HCT116 (cell line): ENCODE data around the gene USP3. TPM values are rescaled to one million over a fixed set of nuclear protein-coding genes. Genes with fewer than 3 reads are reported as not detected.

ENCODE experiments used
- ATAC-seq: fragments of 200-7000 bp; cut with Tn5 transposase; 2 replicates; pipeline ENCODE4 v1.9.1; 2020; ENCODE audit warnings: mild to moderate bottlenecking, moderate library complexity
- BruUV-seq: library from RNA; stranded (reverse); fragments of 400-500 nt; replicated peaks from 2 replicates; lab custom pipeline; 2021; lab: Mats Ljungman, UMichigan
- CTCF ChIA-PET: fragments of 300-600 bp; sonication (Branson Sonifier 250); formaldehyde crosslinking; loops from one replicate; lab custom pipeline; 2021; ENCODE audit warnings: antibody characterized with exemption; lab: Charles Lee
- POLR2A ChIA-PET: fragments of 300-600, 350-600 bp; sonication (Branson Sonifier 250); formaldehyde crosslinking; loops from one replicate; lab custom pipeline; 2021; ENCODE audit warnings: antibody characterized with exemption; lab: Charles Lee
- RAD21 ChIA-PET, 2 experiments: fragments of 300-600 bp; sonication (Branson Sonifier 250); formaldehyde crosslinking; loops; one replicate each; lab custom pipeline; 2023; ENCODE audit warnings: low total read pairs in 2 of 2; ENCODE audit not compliant: uncharacterized antibody in 2 of 2, unreplicated experiment in 2 of 2, low non-redundant PET in 1 of 2; lab: Charles Lee
- DNase-seq: peaks from one replicate; pipeline ENCODE4 v3.0.0-alpha.2; 2010; ENCODE audit warnings: low read depth, low spot score
- H2AFZ ChIP-seq: fragments of 200-600 bp; shearing (Covaris generic), sonication (generic); 2 replicates; pipeline ENCODE4 v1.6.1; 2017; ENCODE audit warnings: low read depth, mixed run types, mixed read lengths, antibody characterized with exemption, low read length; ENCODE audit not compliant: poor library complexity, severe bottlenecking
- H3K27ac ChIP-seq: 2 replicates; pipeline ENCODE4 v1.5.1; 2012; ENCODE audit warnings: low read depth, low read length
- H3K27me3 ChIP-seq: fragments of 200-600 bp; sonication (generic); 2 replicates; pipeline ENCODE4 v1.6.1; 2016; ENCODE audit warnings: mixed run types, low read length, mixed read lengths; ENCODE audit not compliant: insufficient read depth
- H3K36me3 ChIP-seq, 2 experiments: fragments of 200-500 bp in 1 of 2; fragments of 200-600 bp in 1 of 2; sonication (Bioruptor generic) in 1 of 2; sonication (generic) in 1 of 2; 2 replicates each; pipeline versions ENCODE4 v1.5.1 to v1.6.1; 2014 to 2016; ENCODE audit warnings: low read length in 2 of 2, inconsistent platforms in 1 of 2, mixed read lengths in 1 of 2, mixed run types in 1 of 2; ENCODE audit not compliant: insufficient read depth in 2 of 2, control insufficient read depth in 1 of 2
- H3K4me1 ChIP-seq, 2 experiments: fragments of 200-600 bp in 1 of 2; sonication (generic) in 1 of 2; 2 replicates each; pipeline versions ENCODE4 v1.5.1 to v1.6.1; 2012 to 2017; ENCODE audit warnings: low read length in 2 of 2, inconsistent platforms in 1 of 2, mild to moderate bottlenecking in 1 of 2, mixed read lengths in 1 of 2, mixed run types in 1 of 2, moderate library complexity in 1 of 2; ENCODE audit not compliant: insufficient read depth in 2 of 2, control insufficient read depth in 1 of 2
- H3K4me2 ChIP-seq: fragments of 200-600 bp; sonication (generic); 2 replicates; pipeline ENCODE4 v1.6.1; 2017; ENCODE audit warnings: mixed run types, low read length, mixed read lengths
- H3K4me3 ChIP-seq, 2 experiments: fragments of 200-600 bp in 1 of 2; sonication (generic) in 1 of 2; replicated peaks in 1 of 2; 2 replicates each; pipeline ENCODE4 v1.5.1; 2011 to 2016; ENCODE audit warnings: low read length in 2 of 2, control low read depth in 1 of 2, low read depth in 1 of 2, mild to moderate bottlenecking in 1 of 2, mixed read lengths in 1 of 2, mixed run types in 1 of 2
- H3K79me2 ChIP-seq: fragments of 200-600 bp; sonication (generic); 2 replicates; pipeline ENCODE4 v1.6.1; 2017; ENCODE audit warnings: mild to moderate bottlenecking, mixed run types, low read length, moderate library complexity, mixed read lengths; ENCODE audit not compliant: insufficient read depth
- H3K9ac ChIP-seq: fragments of 200-600 bp; sonication (generic); 2 replicates; pipeline ENCODE4 v1.6.1; 2016; ENCODE audit warnings: low read length, mixed read lengths
- H3K9me2 ChIP-seq: fragments of 200-600 bp; sonication (generic), shearing (Covaris generic); 2 replicates; pipeline ENCODE4 v1.6.1; 2017; ENCODE audit warnings: mixed run types, mild to moderate bottlenecking, moderate library complexity; ENCODE audit not compliant: insufficient read depth
- H3K9me3 ChIP-seq, 2 experiments: fragments of 200-500 bp in 1 of 2; fragments of 200-600 bp in 1 of 2; sonication (Bioruptor generic) in 1 of 2; sonication (generic) in 1 of 2; 2 replicates each; pipeline ENCODE4 v1.6.1; 2014 to 2017; ENCODE audit warnings: low read length in 2 of 2, mixed read lengths in 2 of 2, inconsistent platforms in 1 of 2, low read depth in 1 of 2, mild to moderate bottlenecking in 1 of 2, mixed run types in 1 of 2, moderate library complexity in 1 of 2; ENCODE audit not compliant: control insufficient read depth in 1 of 2, insufficient read depth in 1 of 2
- H4K20me1 ChIP-seq: fragments of 200-600 bp; sonication (generic), shearing (Covaris generic); 2 replicates; pipeline ENCODE4 v1.6.1; 2017; ENCODE audit warnings: mixed run types, mild to moderate bottlenecking, moderate library complexity; ENCODE audit not compliant: insufficient read depth
- CBX3 ChIP-seq: IDR thresholded peaks from 2 replicates; pipeline ENCODE4 v1.6.1; 2012; ENCODE audit warnings: low read depth
- CEBPB ChIP-seq: IDR thresholded peaks from 2 replicates; pipeline ENCODE4 v1.6.1; 2012; ENCODE audit warnings: low read depth
- EGR1 ChIP-seq: IDR thresholded peaks from 2 replicates; pipeline ENCODE4 v1.6.1; 2012; ENCODE audit warnings: low read depth
- ELF1 ChIP-seq: IDR thresholded peaks from 2 replicates; pipeline ENCODE4 v1.6.1; 2012; ENCODE audit warnings: low read depth, borderline replicate concordance
- EZH2phosphoT487 ChIP-seq: fragments of 200-600 bp; IDR thresholded peaks from 2 replicates; pipeline ENCODE4 v1.6.1; 2018; ENCODE audit warnings: antibody characterized with exemption, borderline replicate concordance
- FOSL1 ChIP-seq: IDR thresholded peaks from 2 replicates; pipeline ENCODE4 v1.6.1; 2012; ENCODE audit warnings: low read depth
- POLR2A ChIP-seq: IDR thresholded peaks from 2 replicates; pipeline ENCODE4 v1.7.0; 2011; ENCODE audit warnings: borderline replicate concordance; ENCODE audit not compliant: insufficient read depth, insufficient read length; ENCODE audit errors: extremely low read depth
- POLR2AphosphoS5 ChIP-seq: IDR thresholded peaks from 2 replicates; pipeline ENCODE4 v1.6.1; 2011; ENCODE audit warnings: mild to moderate bottlenecking, low read depth, low read length, moderate library complexity
- REST ChIP-seq: IDR thresholded peaks from 2 replicates; pipeline ENCODE4 v1.6.1; 2012; ENCODE audit warnings: low read depth
- SIN3A ChIP-seq: IDR thresholded peaks from 2 replicates; pipeline ENCODE4 v1.6.1; 2012; ENCODE audit warnings: low read depth
- SP1 ChIP-seq: IDR thresholded peaks from 2 replicates; pipeline ENCODE4 v1.6.1; 2012; ENCODE audit warnings: low read depth
- SRF ChIP-seq: IDR thresholded peaks from 2 replicates; pipeline ENCODE4 v1.6.1; 2012; ENCODE audit warnings: low read depth
- TCF7L2 ChIP-seq: IDR thresholded peaks from 2 replicates; pipeline ENCODE4 v1.7.0; 2011; ENCODE audit warnings: borderline replicate concordance, inconsistent platforms; ENCODE audit not compliant: insufficient read depth, insufficient read length; ENCODE audit errors: extremely low read depth
- ZBTB33 ChIP-seq: IDR thresholded peaks from 2 replicates; pipeline ENCODE4 v1.6.1; 2011; ENCODE audit warnings: mild to moderate bottlenecking, low read length, moderate library complexity; ENCODE audit not compliant: insufficient replicate concordance; ENCODE audit errors: extremely low read depth
- ZFX ChIP-seq: fragments of 450-650 bp; IDR thresholded peaks from 2 replicates; pipeline ENCODE4 v1.6.1; 2017
- ZNF274 ChIP-seq: fragments of 200-500 bp; sonication (Bioruptor generic); IDR thresholded peaks from 2 replicates; pipeline ENCODE4 v1.6.1; 2014; ENCODE audit warnings: mild to moderate bottlenecking, low read depth, low read length, inconsistent platforms
- intact Hi-C: fragments of 100-400 bp; cut with micrococcal nuclease; formaldehyde crosslinking; loops from 2 replicates; pipeline ENCODE4 v1.10.0; 2022
- total RNA-seq: library from RNA; stranded (reverse); gene quantifications from one replicate; pipeline ENCODE4 v1.2.1, GENCODE V29; 2021; ENCODE audit not compliant: unreplicated experiment
- TF ChIP-seq, protein P1 (sequence below): IDR thresholded peaks from 2 replicates; pipeline ENCODE4 v1.6.1; 2012
- TF ChIP-seq, protein P2 (sequence below), 3 experiments: fragments of 200-600 bp in 1 of 3; sonication (generic) in 1 of 3; IDR thresholded peaks in 2 of 3; conservative IDR thresholded peaks in 1 of 3; 2 replicates each; pipeline ENCODE4 v1.5.1; 2012 to 2017; ENCODE audit warnings: low read depth in 2 of 3, low read length in 2 of 3, antibody characterized with exemption in 1 of 3, borderline replicate concordance in 1 of 3, control low read depth in 1 of 3, mild to moderate bottlenecking in 1 of 3, mixed read lengths in 1 of 3, mixed run types in 1 of 3, moderate library complexity in 1 of 3; ENCODE audit not compliant: insufficient read depth in 1 of 3
- TF ChIP-seq, protein P3 (sequence below): IDR thresholded peaks from 2 replicates; pipeline ENCODE4 v1.6.1; 2012

Gene USP3
- total RNA-seq, 1 experiment from 2014 or later = 61.6 TPM

- TF ChIP-seq TCF7L2 (no peak), SP1 (no peak), POLR2A (no peak), SRF (no peak), ZNF274 (no peak), REST (no peak), EZH2phosphoT487 (no peak), CBX3 (no peak), ZBTB33 (no peak), ZFX (no peak), CEBPB (no peak), POLR2AphosphoS5 (no peak), ELF1 (no peak), EGR1 (no peak), SIN3A (no peak), FOSL1 (no peak)
- TF ChIP-seq, protein P1, sequence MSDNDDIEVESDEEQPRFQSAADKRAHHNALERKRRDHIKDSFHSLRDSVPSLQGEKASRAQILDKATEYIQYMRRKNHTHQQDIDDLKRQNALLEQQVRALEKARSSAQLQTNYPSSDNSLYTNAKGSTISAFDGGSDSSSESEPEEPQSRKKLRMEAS = no peak
- TF ChIP-seq, protein P2, sequence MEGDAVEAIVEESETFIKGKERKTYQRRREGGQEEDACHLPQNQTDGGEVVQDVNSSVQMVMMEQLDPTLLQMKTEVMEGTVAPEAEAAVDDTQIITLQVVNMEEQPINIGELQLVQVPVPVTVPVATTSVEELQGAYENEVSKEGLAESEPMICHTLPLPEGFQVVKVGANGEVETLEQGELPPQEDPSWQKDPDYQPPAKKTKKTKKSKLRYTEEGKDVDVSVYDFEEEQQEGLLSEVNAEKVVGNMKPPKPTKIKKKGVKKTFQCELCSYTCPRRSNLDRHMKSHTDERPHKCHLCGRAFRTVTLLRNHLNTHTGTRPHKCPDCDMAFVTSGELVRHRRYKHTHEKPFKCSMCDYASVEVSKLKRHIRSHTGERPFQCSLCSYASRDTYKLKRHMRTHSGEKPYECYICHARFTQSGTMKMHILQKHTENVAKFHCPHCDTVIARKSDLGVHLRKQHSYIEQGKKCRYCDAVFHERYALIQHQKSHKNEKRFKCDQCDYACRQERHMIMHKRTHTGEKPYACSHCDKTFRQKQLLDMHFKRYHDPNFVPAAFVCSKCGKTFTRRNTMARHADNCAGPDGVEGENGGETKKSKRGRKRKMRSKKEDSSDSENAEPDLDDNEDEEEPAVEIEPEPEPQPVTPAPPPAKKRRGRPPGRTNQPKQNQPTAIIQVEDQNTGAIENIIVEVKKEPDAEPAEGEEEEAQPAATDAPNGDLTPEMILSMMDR (IDR thresholded peaks at IDR 0.05 in 2 of 3, conservative IDR thresholded peaks at IDR 0.05 in 1 of 3; ENCODE audit: borderline replicate concordance in 1 of 3, insufficient read depth in 1 of 3, low read depth in 2 of 3, low read length in 2 of 3) = no peak
- TF ChIP-seq, protein P3, sequence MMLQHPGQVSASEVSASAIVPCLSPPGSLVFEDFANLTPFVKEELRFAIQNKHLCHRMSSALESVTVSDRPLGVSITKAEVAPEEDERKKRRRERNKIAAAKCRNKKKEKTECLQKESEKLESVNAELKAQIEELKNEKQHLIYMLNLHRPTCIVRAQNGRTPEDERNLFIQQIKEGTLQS = no peak
- Histone ChIP-seq H2AFZ (no peak overlapping the region), H3K79me2 (no peaks in the 10 kb centered on the region), H3K9me3 (no peaks in the 10 kb centered on the region), H3K36me3 (0 out of 4 replicates have a peak, but pooled peaks cover 0 to 5% of the 10 kb centered on the region in 2 experiments), H3K4me3 (no peak overlapping the region), H3K27ac (no peak overlapping the region), H4K20me1 (no peaks in the 10 kb centered on the region), H3K27me3 (no peaks in the 10 kb centered on the region), H3K4me1 (no peaks in the 10 kb centered on the region), H3K9me2 (no peaks in the 10 kb centered on the region), H3K4me2 (no peak overlapping the region), H3K9ac (no peak overlapping the region)
- ATAC-seq (no peak), DNase-seq (no peak)
- RAD21 ChIA-PET = no interaction called here
- CTCF ChIA-PET = no interaction called here
- POLR2A ChIA-PET = no interaction called here
- intact Hi-C loops = no loop called here
- no TSS peak for BruUV-seq
Observed at GRCh38 chr15:63636518-63637061, 132.2 kb downstream of the USP3 start.
